GM19395 (cell line): Measurements from ENCODE around the gene ASXL2.

ENCODE experiments used
- ATAC-seq: cut with Tn5 transposase; IDR thresholded peaks from one replicate; pipeline ENCODE4 v1.9.1; 2021; ENCODE audit warnings: mild to moderate bottlenecking, moderate library complexity; ENCODE audit not compliant: unreplicated experiment

ASXL2 gene

DNA sequence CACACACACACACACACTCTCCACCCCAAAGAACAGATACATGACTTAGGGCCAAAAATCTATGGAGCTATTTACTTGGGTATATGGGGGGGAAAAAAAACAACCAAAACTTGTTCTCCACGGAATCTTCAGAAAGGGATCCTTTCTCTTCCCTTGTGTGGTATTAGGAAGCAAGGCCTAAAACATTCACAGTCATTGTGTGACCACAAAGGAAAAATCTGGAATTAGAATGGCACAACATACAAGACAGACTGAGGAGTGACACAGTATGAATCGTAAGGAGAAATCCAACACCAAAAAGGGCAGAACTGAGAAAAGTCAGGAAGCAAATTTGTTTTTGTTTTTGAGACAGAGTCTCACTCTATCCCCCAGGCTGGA is 70.3 kb downstream of the ASXL2 start:
- no peak for ATAC-seq

DNA sequence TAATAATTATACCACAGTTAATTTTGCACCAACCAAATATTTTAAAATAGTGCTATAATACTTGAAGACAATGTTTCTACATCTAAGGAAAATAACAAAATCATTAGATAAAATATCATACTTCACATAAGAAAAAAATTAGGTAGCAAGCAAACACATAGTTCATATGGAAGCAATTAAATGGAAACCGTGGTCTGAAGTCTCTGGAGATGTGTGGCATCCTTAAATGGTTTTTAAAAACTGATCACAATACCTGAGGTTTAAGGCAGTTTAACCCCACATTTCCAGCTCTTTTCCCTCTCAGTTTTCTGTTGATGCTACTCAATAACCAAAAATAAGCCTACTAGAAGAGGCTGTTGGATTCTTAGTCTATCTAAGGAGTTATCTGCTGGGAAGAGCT is 71.3 kb downstream of the ASXL2 start:
- no peak for ATAC-seq

DNA sequence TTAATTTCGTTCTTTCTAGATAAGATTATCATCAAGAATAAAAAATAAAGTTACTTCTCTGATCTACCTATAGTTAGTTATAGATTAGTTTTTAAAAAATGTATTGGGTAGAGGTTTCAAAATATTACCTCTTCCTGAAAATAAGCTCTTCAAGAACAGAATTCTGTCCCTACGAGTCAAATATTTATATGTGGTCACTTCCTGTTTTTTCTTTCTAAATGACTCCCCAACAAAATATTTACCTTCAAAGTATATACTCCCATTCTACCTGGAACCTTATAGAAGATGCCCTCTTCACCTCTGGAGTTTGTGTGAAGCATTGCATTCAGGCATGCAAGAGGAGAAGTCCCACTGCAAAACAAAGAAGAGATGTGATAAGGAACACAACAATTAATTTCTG is 72.3 kb downstream of the ASXL2 start:
- ATAC-seq = no peak

DNA sequence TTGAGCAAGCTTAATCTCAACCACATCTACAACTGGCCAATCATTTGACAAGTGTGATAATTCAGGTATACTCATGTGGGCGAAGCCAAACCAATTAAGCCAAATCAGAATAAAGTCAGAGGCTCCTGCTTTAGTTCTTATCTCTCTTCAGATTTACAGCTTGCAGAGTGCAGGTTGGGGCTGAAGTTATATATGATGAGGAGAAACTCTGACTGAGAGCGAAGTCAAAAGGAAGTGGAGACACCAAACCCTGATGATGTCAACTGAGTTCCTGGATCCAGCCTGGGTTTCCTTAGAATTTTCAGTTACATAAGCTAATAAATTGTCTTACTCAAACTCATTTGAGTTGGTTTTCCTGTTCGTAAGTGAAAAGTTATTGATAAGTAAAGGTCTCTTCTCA is 73.9 kb downstream of the ASXL2 start:
- ATAC-seq = no peak

DNA sequence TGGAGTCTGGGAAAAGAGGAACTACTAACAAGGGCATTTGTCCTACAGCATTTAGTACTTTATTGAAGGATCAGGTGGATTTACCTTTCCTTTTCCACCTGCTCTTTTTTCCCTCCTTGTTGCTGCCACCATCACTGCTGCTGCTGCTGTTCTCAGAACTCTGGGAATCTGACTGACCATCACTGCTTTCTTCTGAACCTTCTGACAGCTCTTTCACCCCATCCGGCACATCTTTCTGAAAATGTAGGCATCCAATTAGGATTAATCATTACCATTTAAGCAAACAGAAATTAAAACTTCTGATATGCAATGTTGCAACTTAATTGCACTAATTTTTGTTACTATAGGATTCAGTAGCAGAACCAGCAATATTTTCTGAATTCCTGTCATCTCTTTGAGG is 79.0 kb downstream of the ASXL2 start:
- no peak for ATAC-seq

DNA sequence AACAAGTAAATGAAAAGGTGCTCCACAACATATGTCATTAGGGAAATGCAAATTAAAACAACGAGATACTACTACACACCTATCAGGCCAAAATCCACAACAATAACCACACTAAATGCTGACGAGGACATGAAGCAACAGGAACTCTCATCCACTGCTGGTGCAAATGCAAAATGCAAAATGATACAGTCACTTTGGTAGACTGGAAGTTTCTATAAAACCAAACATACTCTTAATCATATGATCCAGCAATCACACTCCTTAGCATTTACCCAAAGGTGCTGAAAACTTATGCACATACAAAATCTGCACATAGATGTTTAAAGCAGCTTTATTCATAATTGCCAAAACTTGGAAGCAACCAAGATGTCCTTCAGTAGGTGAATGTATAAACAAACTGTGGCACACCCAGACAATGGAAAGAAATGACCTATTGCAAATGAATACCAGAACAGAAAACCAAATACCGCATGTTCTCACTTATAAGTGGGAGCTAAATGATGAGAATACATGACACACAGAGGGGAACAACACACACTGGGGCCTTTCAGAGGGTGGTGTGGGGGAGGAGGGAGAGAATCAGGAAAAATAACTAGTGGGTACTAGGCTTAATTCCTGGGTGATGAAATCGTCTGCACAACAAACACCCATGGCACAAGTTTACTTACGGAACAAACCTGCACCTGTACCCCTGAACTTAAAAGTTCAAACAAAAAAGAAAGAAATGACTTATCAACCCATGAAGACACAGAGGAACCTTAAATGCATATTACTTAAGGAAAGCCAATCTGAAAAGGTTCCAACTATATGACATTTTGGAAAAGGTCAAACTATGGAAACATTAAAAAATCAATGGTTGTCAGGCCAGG is 80.4 kb downstream of the ASXL2 start:
- ATAC-seq = no peak

DNA sequence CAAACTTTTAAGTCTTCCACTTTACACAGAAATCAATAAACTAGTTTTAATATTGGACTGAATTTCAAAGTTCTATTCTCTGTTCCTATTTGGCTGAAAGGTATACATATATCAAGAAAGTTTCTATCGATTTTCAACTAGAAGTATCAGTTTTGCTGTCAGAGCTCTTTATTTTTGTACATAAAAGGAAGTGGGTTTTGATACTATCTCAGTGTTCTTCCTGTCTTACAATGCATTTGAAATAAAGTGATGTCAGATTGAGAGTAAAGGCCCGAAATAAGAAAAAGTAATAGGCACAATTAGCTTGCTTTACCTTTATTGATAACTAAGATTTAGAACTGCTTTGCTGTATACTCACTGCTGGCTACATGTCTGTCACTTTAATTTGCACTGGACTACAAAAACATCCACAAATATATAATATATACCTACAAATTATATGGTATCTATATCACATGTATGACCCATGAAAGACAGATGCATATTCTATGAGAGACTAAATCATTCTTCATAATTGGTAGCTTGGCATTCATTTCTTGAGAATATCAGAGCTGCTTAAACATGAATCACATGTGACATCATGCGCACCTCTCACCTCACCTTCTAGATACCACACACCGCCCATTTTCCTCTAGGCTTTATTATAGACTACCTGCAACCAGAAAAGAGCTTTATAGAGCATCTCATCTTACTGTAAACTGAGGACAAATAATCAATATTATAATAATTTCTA is 83.6 kb downstream of the ASXL2 start:
- ATAC-seq = peak; percentile 69

DNA sequence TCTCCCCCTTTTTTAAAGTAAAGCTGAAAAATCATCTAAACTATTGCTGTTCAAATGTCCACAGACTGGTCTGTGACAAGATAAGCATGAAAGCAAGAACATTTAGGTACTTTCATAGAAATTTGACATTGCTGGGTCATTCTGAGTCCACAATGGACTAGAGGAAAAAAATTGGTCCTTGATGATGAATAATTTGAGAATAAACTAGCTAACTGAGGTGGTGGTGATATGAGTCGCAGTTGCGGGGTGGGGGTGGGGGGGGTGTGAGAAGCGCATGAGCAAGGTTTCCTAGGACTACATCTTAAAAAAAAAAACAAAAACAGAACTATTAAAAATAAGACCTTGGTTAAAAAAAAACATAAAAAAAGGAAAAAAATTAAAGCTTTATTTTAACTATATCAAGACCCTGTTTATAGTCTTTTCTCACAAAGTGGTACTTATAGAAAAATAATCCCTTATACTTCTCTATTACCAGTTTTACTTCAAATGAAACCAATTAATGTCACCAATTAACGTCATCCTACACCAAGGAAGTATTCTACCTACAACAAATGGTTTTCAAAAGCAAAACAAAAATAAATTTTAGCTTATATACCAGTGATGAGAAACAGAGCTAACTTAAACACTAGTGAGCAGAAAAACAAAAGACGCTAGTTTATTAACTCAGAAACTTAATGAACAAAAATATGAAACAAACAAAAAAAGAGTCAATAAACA is 88.1 kb downstream of the ASXL2 start:
- no peak for ATAC-seq

DNA sequence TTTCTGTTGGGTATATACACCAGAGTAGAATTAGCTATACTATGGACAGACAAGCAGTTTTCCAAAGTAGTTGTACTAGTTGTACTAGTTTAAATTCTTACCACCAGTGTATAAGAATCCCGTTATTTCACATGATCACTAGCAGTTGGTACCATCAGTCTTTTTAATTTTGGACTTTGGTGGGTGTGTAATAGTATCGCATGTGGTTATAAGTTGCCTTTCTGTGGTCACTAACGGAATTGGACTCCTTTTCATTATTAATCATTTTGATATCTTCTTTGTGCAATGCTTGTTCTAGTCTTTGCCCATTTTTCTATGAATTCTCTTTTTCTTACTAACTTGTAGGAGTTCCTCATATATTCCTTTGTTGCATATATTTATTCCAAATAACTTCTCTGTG is 89.8 kb downstream of the ASXL2 start:
- ATAC-seq = no peak

DNA sequence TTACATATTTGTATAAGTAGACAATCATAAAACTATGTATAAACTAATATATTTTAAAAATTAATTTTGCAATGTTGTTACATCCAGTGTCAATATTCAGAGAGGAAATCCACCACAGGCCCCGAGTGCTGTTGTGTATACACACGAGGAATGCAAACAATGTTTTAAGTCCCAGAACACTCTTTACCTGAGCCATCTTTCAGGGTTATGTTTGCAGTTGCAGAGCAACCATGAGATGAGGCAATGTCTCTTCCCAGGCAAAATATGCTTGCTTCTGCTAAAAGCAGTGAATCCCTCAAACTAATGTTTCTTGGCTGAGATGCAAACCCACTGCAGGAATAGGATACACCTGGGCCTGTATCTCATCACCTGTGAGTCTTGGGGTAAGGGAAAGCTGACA is 91.3 kb downstream of the ASXL2 start:
- no peak for ATAC-seq

DNA sequence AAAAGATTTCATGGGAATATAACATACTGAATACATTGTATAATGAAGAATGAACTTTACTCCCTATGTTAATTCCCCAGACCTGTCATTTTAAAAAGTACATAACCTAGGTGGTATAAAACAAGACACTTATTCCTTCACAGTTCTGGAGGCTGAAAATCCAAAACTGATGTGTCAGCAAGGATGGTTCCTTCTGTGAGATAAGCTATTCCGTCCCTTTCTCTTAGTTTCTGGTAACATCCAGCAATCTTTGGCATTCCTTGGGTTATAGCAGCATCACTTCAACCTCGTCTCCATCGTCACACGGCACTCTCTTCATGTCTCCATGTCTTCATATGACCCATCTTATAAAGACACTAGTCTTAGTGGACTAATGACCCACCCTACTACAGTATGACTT is 93.9 kb downstream of the ASXL2 start:
- no peak for ATAC-seq

DNA sequence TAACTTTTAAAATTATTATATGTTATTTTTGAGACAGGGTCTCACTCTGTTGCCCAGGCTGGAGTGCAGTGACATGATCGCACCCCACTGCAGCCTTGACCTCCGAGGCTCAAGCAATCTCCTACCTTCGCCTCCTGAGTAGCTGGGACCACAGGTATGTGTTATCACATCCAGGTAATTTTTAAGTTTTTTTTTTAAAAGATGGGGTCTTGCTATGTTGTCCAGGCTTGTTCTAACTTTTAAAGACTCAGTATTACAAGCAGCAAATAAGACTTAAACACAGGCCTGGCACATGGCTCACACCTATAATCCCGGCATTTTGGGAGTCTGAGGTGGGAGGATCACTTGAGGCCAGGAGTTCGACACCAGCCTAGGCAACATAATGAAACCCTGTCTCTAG is 101.2 kb downstream of the ASXL2 start:
- ATAC-seq = no peak

DNA sequence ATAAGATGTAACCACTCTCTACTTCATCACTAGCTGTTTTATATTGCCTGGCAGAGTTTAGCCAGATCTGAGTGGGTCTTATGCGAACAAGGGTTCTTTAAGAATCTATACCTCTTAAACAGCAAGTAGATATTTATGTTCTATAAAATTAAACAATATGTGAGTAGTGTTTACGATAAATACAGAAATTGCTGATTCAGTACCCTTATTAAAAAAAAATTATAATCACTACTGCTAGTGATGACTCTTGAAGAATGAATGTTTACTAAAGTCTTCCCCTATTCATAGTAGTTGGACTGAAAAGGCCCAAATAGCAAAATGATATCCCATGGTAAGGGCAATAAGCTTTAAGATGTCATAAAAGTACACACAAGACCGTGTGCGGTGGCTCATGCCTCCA is 106.2 kb downstream of the ASXL2 start:
- no peak for ATAC-seq

DNA sequence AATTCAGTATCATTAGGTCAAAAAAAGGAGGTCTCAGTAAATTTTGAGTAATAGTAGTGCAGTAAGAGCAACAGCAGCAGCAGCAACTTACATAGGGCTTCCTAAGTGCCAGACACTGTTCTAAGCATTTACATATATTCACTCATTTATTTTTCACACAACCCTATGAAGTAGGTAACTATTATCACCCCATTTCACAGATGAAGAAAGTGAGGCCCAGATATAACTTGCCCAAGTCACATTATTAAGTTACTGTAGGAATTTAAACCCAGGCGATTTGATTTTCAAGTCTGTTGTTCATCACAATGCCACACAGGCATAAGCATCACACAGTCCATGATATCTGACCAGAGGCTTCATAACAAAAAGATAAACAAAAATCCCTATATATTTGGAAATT is 114.7 kb downstream of the ASXL2 start:
- no peak for ATAC-seq

DNA sequence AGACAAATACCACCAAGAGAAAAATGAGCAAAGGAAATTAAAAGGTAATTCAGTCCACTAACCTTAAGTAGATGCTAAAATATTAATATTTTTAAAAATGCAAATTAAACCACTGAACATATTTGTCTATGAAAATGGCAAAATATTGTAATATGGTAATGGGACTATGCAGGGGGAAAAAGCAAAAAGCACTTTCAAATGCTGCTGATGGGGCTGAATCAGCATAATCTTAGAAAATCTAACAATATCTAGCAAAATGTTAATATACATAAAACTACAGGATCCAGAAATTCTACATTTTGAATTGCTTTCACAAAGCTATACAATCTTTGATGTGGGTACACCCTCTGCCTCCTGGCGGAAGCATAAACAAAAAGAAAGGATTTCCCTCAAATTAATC is 118.0 kb downstream of the ASXL2 start:
- no peak for ATAC-seq

DNA sequence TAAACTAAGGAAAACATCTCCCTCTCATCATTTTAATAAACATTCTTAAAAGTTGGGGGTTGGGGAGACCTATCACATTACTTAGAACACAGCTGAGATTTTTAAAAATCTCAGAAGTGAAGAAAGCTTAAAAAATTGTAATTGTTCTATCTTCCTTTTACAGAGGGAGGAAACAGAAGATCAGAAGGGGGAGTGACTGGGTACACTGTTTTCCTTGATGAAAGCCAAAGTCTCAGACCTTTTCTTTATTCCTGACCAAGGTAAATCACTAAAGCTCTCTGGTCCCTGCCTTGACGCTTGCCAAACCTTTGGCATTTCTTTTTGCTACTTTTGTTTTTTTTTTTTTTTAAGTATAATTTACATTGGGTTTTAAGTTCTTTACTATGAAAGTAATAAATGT is 119.9 kb downstream of the ASXL2 start:
- no peak for ATAC-seq

DNA sequence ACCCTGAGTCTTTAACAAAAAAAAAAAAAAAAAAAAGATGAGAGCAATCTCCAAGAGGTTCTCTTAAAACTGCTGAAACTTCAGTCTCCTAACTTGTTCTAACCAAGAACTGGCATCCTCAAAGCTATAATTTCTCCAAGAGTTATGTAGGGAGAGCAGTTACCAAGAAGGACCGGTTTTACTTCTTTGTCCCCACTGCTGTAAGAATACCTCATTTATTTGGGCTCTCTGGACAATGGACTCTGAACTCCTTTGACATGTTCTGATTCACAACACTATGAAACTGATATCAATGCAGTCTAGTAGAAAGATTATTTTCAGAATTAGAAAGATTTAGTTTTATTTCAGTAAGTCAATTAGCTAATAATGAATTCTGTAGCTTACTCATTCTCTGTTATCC is 120.4 kb downstream of the ASXL2 start:
- no peak for ATAC-seq

DNA sequence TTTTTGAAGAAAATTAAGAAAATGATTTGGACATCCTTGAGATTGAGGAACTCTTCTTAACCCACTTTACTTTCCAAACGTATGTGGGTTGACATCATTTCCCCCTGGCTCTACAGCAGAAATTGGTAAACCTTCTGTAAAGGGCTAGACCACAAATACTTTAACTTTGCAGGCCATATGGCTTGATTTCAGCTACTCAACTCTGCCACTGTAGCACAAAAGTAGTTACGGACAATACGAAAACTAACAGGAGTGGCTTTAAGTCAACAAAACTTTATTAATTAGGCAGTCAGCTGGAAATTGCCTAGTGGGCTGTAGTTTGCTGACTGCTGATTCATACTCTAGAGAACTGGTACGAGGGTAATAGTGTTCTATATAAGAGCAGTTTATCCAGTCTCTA is 121.8 kb downstream of the ASXL2 start:
- ATAC-seq = no peak

DNA sequence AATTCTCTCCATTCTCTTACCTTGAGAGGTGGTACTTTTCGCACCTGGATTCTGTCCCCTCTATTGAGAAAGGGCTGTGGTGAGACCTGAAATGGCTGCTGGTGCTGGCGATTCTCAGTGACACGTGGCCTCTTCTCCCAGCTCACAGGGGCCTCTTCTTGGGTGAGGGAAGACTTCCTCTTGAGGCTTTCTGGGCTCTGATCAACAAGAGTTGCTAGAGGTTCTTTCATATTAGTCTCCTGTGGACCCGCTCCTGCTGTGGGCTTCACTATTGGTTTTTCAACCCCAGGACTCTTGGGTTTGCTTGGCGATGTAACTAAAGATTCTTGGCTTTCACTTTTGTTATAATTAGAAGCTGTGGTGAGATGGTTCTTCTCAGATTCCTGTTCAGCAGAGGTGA is 128.6 kb downstream of the ASXL2 start:
- no peak for ATAC-seq

DNA sequence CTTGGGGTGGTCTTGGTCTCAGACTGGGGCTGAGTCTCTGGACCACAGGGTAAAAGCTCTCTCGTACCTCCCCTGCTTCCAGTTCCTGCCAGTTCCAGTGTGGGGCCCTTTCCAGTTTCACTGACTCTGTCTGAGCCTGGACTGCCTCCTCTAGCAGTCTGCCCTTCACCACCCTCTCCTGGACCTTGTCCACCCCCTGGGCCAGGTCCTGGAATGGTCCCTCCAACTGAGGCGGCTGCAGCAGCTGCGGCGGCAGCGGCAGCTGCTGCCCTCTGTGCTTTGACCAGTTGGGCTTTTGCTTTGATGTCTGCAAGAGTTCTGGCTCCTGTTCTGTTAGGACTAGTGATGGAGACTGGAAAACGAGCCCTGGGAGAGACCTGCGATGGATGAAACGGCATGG is 134.2 kb downstream of the ASXL2 start:
- ATAC-seq = no peak

DNA sequence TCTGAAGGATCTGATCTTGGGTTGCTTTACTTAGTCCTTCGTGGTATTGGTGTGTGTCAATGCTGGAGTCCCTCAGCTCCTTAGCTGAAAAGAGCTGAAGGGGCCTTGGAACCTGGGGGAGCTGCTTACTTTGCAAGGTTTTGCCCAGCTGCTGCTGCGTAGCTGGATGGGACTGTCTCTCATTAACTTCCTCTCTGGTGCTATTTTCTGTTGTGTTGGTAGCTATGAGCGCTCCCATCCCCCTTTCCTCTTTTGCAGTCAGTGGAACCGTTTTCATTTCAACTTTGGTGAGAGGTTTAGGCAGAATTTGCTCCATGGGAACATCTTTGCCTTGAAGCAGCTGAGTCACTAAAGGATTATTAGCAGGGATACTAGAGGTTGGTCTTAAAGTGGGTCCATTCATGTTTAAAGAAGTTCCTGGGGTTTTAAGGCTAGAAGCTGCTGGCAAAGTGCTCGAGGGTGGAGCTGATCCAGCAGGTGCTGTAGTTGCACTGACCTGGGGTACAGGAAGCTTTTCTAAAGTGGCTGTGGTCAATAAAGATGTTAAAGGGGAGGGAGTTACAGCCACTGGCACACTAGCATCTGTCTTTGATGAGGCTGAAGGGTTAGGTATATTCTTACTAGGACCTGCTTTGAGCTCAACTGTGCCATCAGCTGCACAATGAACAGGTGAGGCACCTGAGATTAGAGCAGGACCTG is 135.0 kb downstream of the ASXL2 start:
- peak; percentile 77 for ATAC-seq
